ENCODE measurements around the gene FAM174B.

Gene FAM174B

GRCh38 chr15:92582206-92582605, 73.4 kb downstream of the FAM174B start:
- H3K9me3 ChIP-seq (ENCODE audit: low read depth, low read length): no peaks in the 10 kb centered on the region
- no peak overlapping the region for H3K4me3 ChIP-seq
- TF ChIP-seq EZH2 (IDR thresholded peaks at IDR 0.05) (no peak), FOXP2 (optimal IDR thresholded peaks at IDR 0.05; ENCODE audit: control extremely low read depth, extremely low read length, insufficient read depth) (no peak), POLR2AphosphoS5 (IDR thresholded peaks at IDR 0.05; ENCODE audit: borderline replicate concordance, low read depth, low read length) (no peak)
- no peak overlapping the region for H3K9ac ChIP-seq (ENCODE audit: insufficient read length)
- DNase-seq (ENCODE audit: low read depth, low spot score): no peak
- no peaks in the 10 kb centered on the region for H3K36me3 ChIP-seq (ENCODE audit: insufficient read depth, low read length)
- no peak overlapping the region for H3K27ac ChIP-seq

GRCh38 chr15:92580933-92581445, 74.6 kb downstream of the FAM174B start:
- H3K9me3 ChIP-seq (ENCODE audit: low read depth, low read length): no peaks in the 10 kb centered on the region
- H3K27ac ChIP-seq: no peak overlapping the region
- TF ChIP-seq FOXP2 (optimal IDR thresholded peaks at IDR 0.05; ENCODE audit: control extremely low read depth, extremely low read length, insufficient read depth) (no peak), POLR2AphosphoS5 (IDR thresholded peaks at IDR 0.05; ENCODE audit: borderline replicate concordance, low read depth, low read length) (no peak), EZH2 (IDR thresholded peaks at IDR 0.05) (no peak)
- no peaks in the 10 kb centered on the region for H3K36me3 ChIP-seq (ENCODE audit: insufficient read depth, low read length)
- no peak for DNase-seq (ENCODE audit: low read depth, low spot score)
- H3K9ac ChIP-seq (ENCODE audit: insufficient read length): no peak overlapping the region
- H3K4me3 ChIP-seq: no peak overlapping the region

- no peak overlapping the region for H3K4me3 ChIP-seq
- no peak for DNase-seq (ENCODE audit: low read depth, low spot score)
- no peak overlapping the region for H3K9ac ChIP-seq (ENCODE audit: insufficient read length)
- H3K9me3 ChIP-seq (ENCODE audit: low read depth, low read length): no peaks in the 10 kb centered on the region
- no peak for TF ChIP-seq EZH2 (IDR thresholded peaks at IDR 0.05)
- TF ChIP-seq FOXP2 (optimal IDR thresholded peaks at IDR 0.05; ENCODE audit: control extremely low read depth, extremely low read length, insufficient read depth): no peak
- TF ChIP-seq POLR2AphosphoS5 (IDR thresholded peaks at IDR 0.05; ENCODE audit: borderline replicate concordance, low read depth, low read length): no peak
- H3K27ac ChIP-seq: no peak overlapping the region
- no peaks in the 10 kb centered on the region for H3K36me3 ChIP-seq (ENCODE audit: insufficient read depth, low read length)
These were observed 75.1 kb downstream of the FAM174B start for GRCh38 chr15:92580521-92580920.

- no peak overlapping the region for H3K4me3 ChIP-seq
- H3K9ac ChIP-seq (ENCODE audit: insufficient read length): no peak overlapping the region
- no peaks in the 10 kb centered on the region for H3K9me3 ChIP-seq (ENCODE audit: low read depth, low read length)
- H3K27ac ChIP-seq: no peak overlapping the region
- no peak for TF ChIP-seq EZH2 (IDR thresholded peaks at IDR 0.05)
- no peak for TF ChIP-seq POLR2AphosphoS5 (IDR thresholded peaks at IDR 0.05; ENCODE audit: borderline replicate concordance, low read depth, low read length)
- no peak for TF ChIP-seq FOXP2 (optimal IDR thresholded peaks at IDR 0.05; ENCODE audit: control extremely low read depth, extremely low read length, insufficient read depth)
- no peak for DNase-seq (ENCODE audit: low read depth, low spot score)
- H3K36me3 ChIP-seq (ENCODE audit: insufficient read depth, low read length): no peaks in the 10 kb centered on the region
These were observed 75.6 kb downstream of the FAM174B start for GRCh38 chr15:92579931-92580470.

GRCh38 chr15:92579486-92579885, 76.1 kb downstream of the FAM174B start:
- Histone ChIP-seq H3K9ac (ENCODE audit: insufficient read length) (no peak overlapping the region), H3K36me3 (ENCODE audit: insufficient read depth, low read length) (no peaks in the 10 kb centered on the region), H3K27ac (no peak overlapping the region), H3K9me3 (ENCODE audit: low read depth, low read length) (no peaks in the 10 kb centered on the region), H3K4me3 (no peak overlapping the region)
- no peak for TF ChIP-seq EZH2 (IDR thresholded peaks at IDR 0.05)
- TF ChIP-seq FOXP2 (optimal IDR thresholded peaks at IDR 0.05; ENCODE audit: control extremely low read depth, extremely low read length, insufficient read depth): no peak
- no peak for TF ChIP-seq POLR2AphosphoS5 (IDR thresholded peaks at IDR 0.05; ENCODE audit: borderline replicate concordance, low read depth, low read length)
- DNase-seq (ENCODE audit: low read depth, low spot score): no peak

GRCh38 chr15:92578096-92578835, 77.3 kb downstream of the FAM174B start:
- Histone ChIP-seq H3K9ac (ENCODE audit: insufficient read length) (no peak overlapping the region), H3K36me3 (ENCODE audit: insufficient read depth, low read length) (no peaks in the 10 kb centered on the region), H3K27ac (no peak overlapping the region), H3K4me3 (no peak overlapping the region), H3K9me3 (ENCODE audit: low read depth, low read length) (no peaks in the 10 kb centered on the region)
- TF ChIP-seq FOXP2 (optimal IDR thresholded peaks at IDR 0.05; ENCODE audit: control extremely low read depth, extremely low read length, insufficient read depth): no peak
- TF ChIP-seq POLR2AphosphoS5 (IDR thresholded peaks at IDR 0.05; ENCODE audit: borderline replicate concordance, low read depth, low read length): no peak
- TF ChIP-seq EZH2 (IDR thresholded peaks at IDR 0.05): no peak
- DNase-seq (ENCODE audit: low read depth, low spot score): no peak

- H3K9ac ChIP-seq (ENCODE audit: insufficient read length): no peak overlapping the region
- DNase-seq (ENCODE audit: low read depth, low spot score): no peak
- H3K4me3 ChIP-seq: no peak overlapping the region
- H3K9me3 ChIP-seq (ENCODE audit: low read depth, low read length): no peaks in the 10 kb centered on the region
- TF ChIP-seq POLR2AphosphoS5 (IDR thresholded peaks at IDR 0.05; ENCODE audit: borderline replicate concordance, low read depth, low read length): no peak
- no peak for TF ChIP-seq EZH2 (IDR thresholded peaks at IDR 0.05)
- no peak for TF ChIP-seq FOXP2 (optimal IDR thresholded peaks at IDR 0.05; ENCODE audit: control extremely low read depth, extremely low read length, insufficient read depth)
- no peaks in the 10 kb centered on the region for H3K36me3 ChIP-seq (ENCODE audit: insufficient read depth, low read length)
- H3K27ac ChIP-seq: no peak overlapping the region
These were observed 78.9 kb downstream of the FAM174B start for GRCh38 chr15:92576597-92577200.

GRCh38 chr15:92574566-92574965, 81.0 kb downstream of the FAM174B start:
- Histone ChIP-seq H3K36me3 (ENCODE audit: insufficient read depth, low read length) (no peaks in the 10 kb centered on the region), H3K27ac (no peak overlapping the region), H3K9me3 (ENCODE audit: low read depth, low read length) (no peaks in the 10 kb centered on the region), H3K9ac (ENCODE audit: insufficient read length) (no peak overlapping the region), H3K4me3 (no peak overlapping the region)
- DNase-seq (ENCODE audit: low read depth, low spot score): no peak
- TF ChIP-seq FOXP2 (optimal IDR thresholded peaks at IDR 0.05; ENCODE audit: control extremely low read depth, extremely low read length, insufficient read depth) (no peak), POLR2AphosphoS5 (IDR thresholded peaks at IDR 0.05; ENCODE audit: borderline replicate concordance, low read depth, low read length) (no peak)
